ENCODE measurements around the gene ELMOD3. TPM values are rescaled to one million over a fixed set of nuclear protein-coding genes. Genes with fewer than 3 reads are reported as not detected.
A peak's percentile ranks its signal among the peaks of the same experiment; 100 is the strongest.

ELMOD3 gene
- total RNA-seq (2022) (10.3 and 11.3 TPM in 2 replicates), Bru-seq, nascent RNA (percentile 57 among the genes with signal in this experiment), BruChase-seq, experiment 1, labeled RNA remaining after a 2-hour chase (percentile 63 among the genes with signal in this experiment), BruChase-seq, experiment 2, labeled RNA remaining after a 6-hour chase (percentile 60 among the genes with signal in this experiment)
- long read RNA-seq, partial matches to known transcripts: 8 of 27 reads
- long read RNA-seq, other reads (novel, unspliced or antisense): 16 of 27 reads

DNA sequence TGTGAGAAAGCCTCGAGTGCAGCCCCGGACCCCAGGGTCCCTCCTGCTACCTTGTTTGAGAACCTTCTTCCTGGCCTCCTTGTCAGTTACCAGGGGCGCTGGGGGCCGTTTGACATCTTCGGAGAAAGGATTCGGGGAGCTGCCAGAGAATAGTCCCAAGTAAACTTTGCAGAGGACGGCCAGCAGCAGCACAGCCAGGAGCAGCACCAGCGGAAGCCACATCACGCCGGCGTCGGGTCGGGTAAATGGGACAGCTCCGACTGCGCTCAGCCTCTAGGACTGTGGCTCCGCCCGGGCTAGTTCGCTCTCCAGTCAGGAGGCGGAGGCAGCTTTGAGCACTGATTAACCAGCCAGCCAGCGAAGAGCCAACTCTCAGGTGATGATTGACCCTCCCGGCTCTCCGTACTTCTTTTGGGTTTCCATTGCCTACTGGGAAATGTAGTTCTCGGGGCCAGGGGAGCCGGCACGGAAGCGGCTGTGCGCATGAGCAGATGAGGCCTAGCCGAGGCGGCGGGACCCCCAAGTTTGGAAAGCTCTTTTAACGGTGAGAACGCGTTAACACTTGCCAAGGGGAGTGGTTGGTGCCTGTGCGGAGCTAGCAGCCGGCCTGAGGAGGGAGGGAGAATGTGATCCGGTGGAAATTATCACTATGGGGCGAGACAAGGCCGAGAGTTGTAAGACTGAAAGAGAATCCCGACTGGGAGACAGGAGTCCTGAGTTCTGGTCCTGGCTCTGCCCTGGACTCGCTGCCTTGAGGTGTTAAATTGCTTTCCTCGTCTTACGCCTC lies at the start of gene ELMOD3, which contains the start of gene RETSAT:
TSS of gene ELMOD3 (plus strand) at position 484 of the 787 bp plus-strand sequence. CDS start 2,430 bp downstream, outside the sequence.
TSS of gene RETSAT (minus strand) at position 243 of the 787 bp plus-strand sequence. CDS start at position 222, 21 bp downstream.
- no peaks in the 10 kb centered on the region for H3K27me3 Mint-ChIP-seq (ENCODE audit: insufficient read depth, unreplicated experiment)
- peaks cover 3% of the 10 kb centered on the region; the same call in 1 of the 2 replicates for H3K36me3 ChIP-seq (ENCODE audit: control insufficient read depth, insufficient read depth, low read length)
- H3K9me3 Mint-ChIP-seq (ENCODE audit: unreplicated experiment): no peaks in the 10 kb centered on the region
- peak within 1 kb of the TSS; percentile 99 for H3K4me3 Mint-ChIP-seq (ENCODE audit: unreplicated experiment)
- BruUV-seq (replicated peaks): no TSS peak
- peak; percentile 99 to 100 for DNase-seq
- intact Hi-C loops (cut with micrococcal nuclease; ENCODE audit: unreplicated experiment): loop anchor here (1.0 to 2.0 kb wide), 4 partner anchors 29 to 198 kb away; partner anchors contain the start of gene MAT2A
- H3K4me1 Mint-ChIP-seq (ENCODE audit: low read depth, unreplicated experiment): no peaks in the 10 kb centered on the region
- no peaks in the 10 kb centered on the region for H3K27me3 ChIP-seq (replicated peaks; ENCODE audit: control insufficient read depth, insufficient read depth, low read length)
- H3K4me3 ChIP-seq (ENCODE audit: low read depth, low read length): peak within 1 kb of the TSS; percentile 49
- peaks cover 36% of the 10 kb centered on the region for H3K36me3 Mint-ChIP-seq (ENCODE audit: insufficient read depth, unreplicated experiment)
- H3K4me1 ChIP-seq: no peaks in the 10 kb centered on the region
- peak within 1 kb of the TSS; percentile 96 for H3K27ac Mint-ChIP-seq (ENCODE audit: unreplicated experiment)
- TF ChIP-seq, protein P1, sequence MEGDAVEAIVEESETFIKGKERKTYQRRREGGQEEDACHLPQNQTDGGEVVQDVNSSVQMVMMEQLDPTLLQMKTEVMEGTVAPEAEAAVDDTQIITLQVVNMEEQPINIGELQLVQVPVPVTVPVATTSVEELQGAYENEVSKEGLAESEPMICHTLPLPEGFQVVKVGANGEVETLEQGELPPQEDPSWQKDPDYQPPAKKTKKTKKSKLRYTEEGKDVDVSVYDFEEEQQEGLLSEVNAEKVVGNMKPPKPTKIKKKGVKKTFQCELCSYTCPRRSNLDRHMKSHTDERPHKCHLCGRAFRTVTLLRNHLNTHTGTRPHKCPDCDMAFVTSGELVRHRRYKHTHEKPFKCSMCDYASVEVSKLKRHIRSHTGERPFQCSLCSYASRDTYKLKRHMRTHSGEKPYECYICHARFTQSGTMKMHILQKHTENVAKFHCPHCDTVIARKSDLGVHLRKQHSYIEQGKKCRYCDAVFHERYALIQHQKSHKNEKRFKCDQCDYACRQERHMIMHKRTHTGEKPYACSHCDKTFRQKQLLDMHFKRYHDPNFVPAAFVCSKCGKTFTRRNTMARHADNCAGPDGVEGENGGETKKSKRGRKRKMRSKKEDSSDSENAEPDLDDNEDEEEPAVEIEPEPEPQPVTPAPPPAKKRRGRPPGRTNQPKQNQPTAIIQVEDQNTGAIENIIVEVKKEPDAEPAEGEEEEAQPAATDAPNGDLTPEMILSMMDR (IDR thresholded peaks at IDR 0.05; ENCODE audit: insufficient read depth in 1 of 2, low read depth in 1 of 2, low read length in 1 of 2, severe bottlenecking in 1 of 2, unreplicated experiment in 1 of 2): no peak
- ChIA-PET CTCF (interaction anchor here (0.7 to 1.1 kb wide), 2 partner anchors 26 to 67 kb away, joined by 3 to 4 read pairs; partner anchors contain the start of gene TGOLN2), POLR2A (interaction anchor here (0.7 to 1.9 kb wide), 5 partner anchors 10 to 206 kb away, joined by 3 to 18 read pairs (median 4); partner anchors contain the start of genes GGCX, MAT2A, SH2D6 and TGOLN2)
- no peaks in the 10 kb centered on the region for H3K9me3 ChIP-seq

DNA sequence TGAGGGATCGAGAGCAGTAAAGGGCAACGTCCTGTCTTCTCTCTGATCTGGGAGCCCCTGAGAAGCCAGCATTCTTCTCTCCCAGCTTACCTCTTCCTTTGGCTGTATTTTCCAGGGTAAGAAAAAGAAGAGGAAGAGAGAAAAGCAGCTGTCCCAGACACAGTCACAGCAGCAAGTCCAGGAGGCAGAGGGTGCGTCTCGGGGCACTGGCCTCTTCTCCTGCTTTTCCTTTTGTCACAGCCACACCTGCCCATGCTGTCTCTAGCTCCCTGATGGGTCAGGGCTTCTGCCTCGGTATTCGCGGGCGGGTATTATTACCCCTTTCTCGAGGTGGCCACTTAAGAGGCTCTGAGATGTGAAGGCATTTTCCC lies 47.1 kb upstream of the ELMOD3 start:
- no peak overlapping the region for H3K4me3 ChIP-seq (ENCODE audit: low read depth, low read length)
- no peaks in the 10 kb centered on the region for H3K9me3 Mint-ChIP-seq (ENCODE audit: unreplicated experiment)
- no peak for DNase-seq
- H3K36me3 Mint-ChIP-seq (ENCODE audit: insufficient read depth, unreplicated experiment): peaks cover 23% of the 10 kb centered on the region
- no peaks in the 10 kb centered on the region for H3K27me3 Mint-ChIP-seq (ENCODE audit: insufficient read depth, unreplicated experiment)
- H3K4me1 Mint-ChIP-seq (ENCODE audit: low read depth, unreplicated experiment): peaks cover 13% of the 10 kb centered on the region
- intact Hi-C loops (cut with micrococcal nuclease; ENCODE audit: unreplicated experiment): no loop called here
- BruUV-seq (replicated peaks): no TSS peak
- no peaks in the 10 kb centered on the region for H3K9me3 ChIP-seq
- ChIA-PET CTCF (interaction anchor here (1.3 kb wide), 1 partner anchor 244 kb away, joined by 6 read pairs; no protein-coding TSS in a partner anchor), POLR2A (no interaction called here)
- H3K27ac Mint-ChIP-seq (ENCODE audit: unreplicated experiment): peak overlapping the region; percentile 63
- H3K4me1 ChIP-seq: peaks cover 12% of the 10 kb centered on the region
- no peak overlapping the region for H3K4me3 Mint-ChIP-seq (ENCODE audit: unreplicated experiment)
- TF ChIP-seq, protein P1 (IDR thresholded peaks at IDR 0.05; ENCODE audit: insufficient read depth in 1 of 2, low read depth in 1 of 2, low read length in 1 of 2, severe bottlenecking in 1 of 2, unreplicated experiment in 1 of 2): no peak
- no peaks in the 10 kb centered on the region for H3K27me3 ChIP-seq (replicated peaks; ENCODE audit: control insufficient read depth, insufficient read depth, low read length)
- H3K36me3 ChIP-seq (ENCODE audit: control insufficient read depth, insufficient read depth, low read length): no peaks in the 10 kb centered on the region; the same call in 1 of the 2 replicates

DNA sequence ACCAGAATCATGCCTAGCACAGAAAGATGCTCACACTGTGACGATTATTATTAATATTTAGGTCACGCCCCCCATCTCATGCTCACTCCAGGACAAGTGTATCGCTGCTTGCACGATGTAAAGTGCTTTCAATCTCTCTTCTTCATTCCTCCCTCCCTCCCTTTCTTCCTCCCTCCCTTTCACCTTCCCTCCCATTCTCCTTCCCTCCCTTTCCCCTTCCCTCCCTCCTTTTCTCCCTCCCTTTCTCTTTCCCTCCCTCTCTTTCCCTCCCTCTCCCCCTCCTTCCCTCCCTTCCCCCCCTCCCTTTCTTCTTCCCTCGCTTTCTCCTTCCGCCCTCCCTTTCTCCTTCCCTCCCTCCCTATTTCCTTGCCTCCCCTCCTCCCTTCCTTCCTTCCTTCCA lies 46.4 kb upstream of the ELMOD3 start:
- POLR2A ChIA-PET: no interaction called here

More for the DNA sequence above, 46.4 kb upstream of the ELMOD3 start:
- Mint-ChIP-seq H3K9me3 (ENCODE audit: unreplicated experiment) (no peaks in the 10 kb centered on the region), H3K27me3 (ENCODE audit: insufficient read depth, unreplicated experiment) (no peaks in the 10 kb centered on the region), H3K4me1 (ENCODE audit: low read depth, unreplicated experiment) (peaks cover 13% of the 10 kb centered on the region), H3K27ac (ENCODE audit: unreplicated experiment) (no peak overlapping the region), H3K36me3 (ENCODE audit: insufficient read depth, unreplicated experiment) (peaks cover 23% of the 10 kb centered on the region), H3K4me3 (ENCODE audit: unreplicated experiment) (no peak overlapping the region)
- no peak overlapping the region for H3K4me3 ChIP-seq (ENCODE audit: low read depth, low read length)
- CTCF ChIA-PET: no interaction called here
- no TSS peak for BruUV-seq (replicated peaks)
- peaks cover 12% of the 10 kb centered on the region for H3K4me1 ChIP-seq
- DNase-seq: no peak
- H3K36me3 ChIP-seq (ENCODE audit: control insufficient read depth, insufficient read depth, low read length): no peaks in the 10 kb centered on the region; the same call in 1 of the 2 replicates
- TF ChIP-seq, protein P1 (IDR thresholded peaks at IDR 0.05; ENCODE audit: insufficient read depth in 1 of 2, low read depth in 1 of 2, low read length in 1 of 2, severe bottlenecking in 1 of 2, unreplicated experiment in 1 of 2): no peak
- no peaks in the 10 kb centered on the region for H3K9me3 ChIP-seq
- intact Hi-C loops (cut with micrococcal nuclease; ENCODE audit: unreplicated experiment): no loop called here
- H3K27me3 ChIP-seq (replicated peaks; ENCODE audit: control insufficient read depth, insufficient read depth, low read length): no peaks in the 10 kb centered on the region

All from Caco-2 (cell line).